GM12878 (cell line): Measurements from ENCODE around the gene SLC1A1. TPM values are rescaled to one million over a fixed set of nuclear protein-coding genes. Genes with fewer than 3 reads are reported as not detected.

Experiments
- ATAC-seq: fragments of 200-7000 bp; cut with Tn5 transposase; 3 replicates; pipeline ENCODE4 v1.9.1; 2020; ENCODE audit warnings: mild to moderate bottlenecking, moderate library complexity
- BruUV-seq: library from RNA; stranded (reverse); fragments of 400-500 nt; replicated peaks from 2 replicates; lab custom pipeline; 2021; lab: Mats Ljungman, UMichigan
- CTCF ChIA-PET: fragments of 300-600 bp; sonication (Branson Sonifier 250); formaldehyde crosslinking; extraction: SDS; loops from one replicate; lab custom pipeline; 2021; ENCODE audit warnings: inconsistent platforms; lab: Yijun Ruan, JAX
- POLR2A ChIA-PET: fragments of 350-600 bp; formaldehyde crosslinking; extraction: SDS; loops from one replicate; lab custom pipeline; 2021; ENCODE audit warnings: inconsistent platforms; lab: Charles Lee
- RAD21 ChIA-PET: fragments of 300-600 bp; sonication (Branson Sonifier 250); formaldehyde crosslinking; loops from one replicate; lab custom pipeline; 2023; ENCODE audit warnings: antibody characterized with exemption; ENCODE audit not compliant: unreplicated experiment; lab: Charles Lee
- SMC1A ChIA-PET: fragments of 300-600 bp; sonication (Branson Sonifier 250); formaldehyde crosslinking; loops from one replicate; lab custom pipeline; 2023; ENCODE audit not compliant: unreplicated experiment, uncharacterized antibody; lab: Charles Lee
- DNase-seq: peaks from one replicate; pipeline ENCODE4 v3.0.0-alpha.2; 2011; ENCODE audit warnings: low read depth, low spot score
- FAIRE-seq: peaks from 3 replicates; lab custom pipeline; 2011; peaks lifted over from hg19 to GRCh38; lab: Jason Lieb, UNC
- H2AFZ ChIP-seq: 2 replicates; pipeline ENCODE4 v1.6.0; 2011; ENCODE audit warnings: low read depth, low read length, control low read depth; ENCODE audit not compliant: control insufficient read depth
- H3K27ac ChIP-seq: 2 replicates; pipeline ENCODE4 v1.5.1; 2011; ENCODE audit warnings: control low read depth; ENCODE audit not compliant: control insufficient read depth, insufficient read depth
- H3K27me3 ChIP-seq, 2 experiments: replicated peaks in 1 of 2; 2 replicates each; pipeline versions ENCODE4 v1.6.0 to v1.6.1; 2011; ENCODE audit warnings: low read length in 1 of 2; ENCODE audit not compliant: control insufficient read depth in 2 of 2, insufficient read depth in 2 of 2
- H3K36me3 ChIP-seq, 2 experiments: 2 replicates each; pipeline ENCODE4 v1.5.1; 2011; ENCODE audit warnings: low read length in 1 of 2; ENCODE audit not compliant: control insufficient read depth in 2 of 2, insufficient read depth in 2 of 2
- H3K4me1 ChIP-seq: 2 replicates; pipeline ENCODE4 v1.6.1; 2011; ENCODE audit warnings: mild to moderate bottlenecking, low read length, moderate library complexity, mixed read lengths; ENCODE audit not compliant: control insufficient read depth, insufficient read depth
- H3K4me2 ChIP-seq: 2 replicates; pipeline ENCODE4 v1.6.0; 2011; ENCODE audit warnings: control low read depth; ENCODE audit not compliant: control insufficient read depth, insufficient read depth
- H3K4me3 ChIP-seq: fragments of 200-600 bp; sonication (generic); 2 replicates; pipeline ENCODE4 v1.5.1; 2016
- H3K79me2 ChIP-seq: 2 replicates; pipeline ENCODE4 v1.6.0; 2011; ENCODE audit warnings: low read length; ENCODE audit not compliant: control insufficient read depth, insufficient read depth
- H3K9ac ChIP-seq: 2 replicates; pipeline ENCODE4 v1.8.0; 2011; ENCODE audit warnings: low read length, control low read depth, mixed read lengths; ENCODE audit not compliant: control insufficient read depth, insufficient read depth
- H3K9me3 ChIP-seq: replicated peaks from 3 replicates; pipeline ENCODE4 v1.5.1; 2011; ENCODE audit warnings: mild to moderate bottlenecking, low read length; ENCODE audit not compliant: control insufficient read depth, insufficient read depth
- H4K20me1 ChIP-seq: 2 replicates; pipeline ENCODE4 v1.6.0; 2011; ENCODE audit not compliant: control insufficient read depth, insufficient read depth
- LARP7 ChIP-seq: fragments of 450-650 bp; IDR thresholded peaks from 2 replicates; pipeline ENCODE4 v1.6.1; 2017; ENCODE audit warnings: mild to moderate bottlenecking
- NR2F1 ChIP-seq: fragments of 450-650 bp; conservative IDR thresholded peaks from 2 replicates; pipeline ENCODE4 v1.6.1; 2017; ENCODE audit warnings: mild to moderate bottlenecking
- RAD21 ChIP-seq: IDR thresholded peaks from 2 replicates; pipeline ENCODE4 v1.6.1; 2011; ENCODE audit warnings: mild to moderate bottlenecking, low read depth, low read length, moderate library complexity; ENCODE audit not compliant: insufficient read depth
- SMARCA5 ChIP-seq: fragments of 450-650 bp; IDR thresholded peaks from 2 replicates; pipeline ENCODE4 v1.6.1; 2017; ENCODE audit warnings: mild to moderate bottlenecking
- SMC3 ChIP-seq: IDR thresholded peaks from 2 replicates; pipeline ENCODE4 v1.6.1; 2011; ENCODE audit warnings: low read length, improper control_type of control experiment, borderline replicate concordance
- TCF7 ChIP-seq: IDR thresholded peaks from 2 replicates; pipeline ENCODE4 v1.6.1; 2014; ENCODE audit warnings: antibody characterized with exemption, borderline replicate concordance
- in situ Hi-C: fragments of 300-500 bp; cut with MboI; formaldehyde crosslinking; loops from 9 replicates; pipeline ENCODE4 v1.14.3; 2018; ENCODE audit warnings: mixed read lengths
- intact Hi-C: fragments of 100-400 bp; cut with micrococcal nuclease; formaldehyde crosslinking; loops from one replicate; pipeline ENCODE4 v1.14.2; 2022; ENCODE audit not compliant: unreplicated experiment
- polyA plus RNA-seq, 11 experiments: library from polyadenylated mRNA; depleted of rRNA in 4 of 11; unstranded in 6 of 11; stranded (reverse) in 5 of 11; fragments of >200 nt; fragmentation: Nextera tagmentation in 4 of 11; fragmentation: Illumina TruSeq in 1 of 11; extraction: Ambion mirVana in 4 of 11; extraction: Trizol in 1 of 11; gene quantifications; 1 replicate in 1 of 11; 2 replicates in 10 of 11; pipeline versions ENCODE4 v1.2.1 to v1.2.3, GENCODE V29; 2011 to 2016; ENCODE audit warnings: inconsistent platforms in 2 of 11, missing spikeins in 2 of 11, low read depth in 1 of 11
- total RNA-seq, 4 experiments: library from RNA; depleted of rRNA in 3 of 4; stranded (reverse); fragments of >200 nt in 3 of 4; fragmentation: Illumina TruSeq in 1 of 4; extraction: Trizol in 1 of 4; gene quantifications; 2 replicates each; pipeline versions ENCODE4 v1.2.1 to v1.2.3, GENCODE V29; 2013 to 2021
- TF ChIP-seq, protein P1 (sequence below): IDR thresholded peaks from 2 replicates; pipeline ENCODE4 v1.6.1; 2012; ENCODE audit warnings: improper control_type of control experiment, low read depth, low read length; ENCODE audit not compliant: insufficient replicate concordance
- TF ChIP-seq, protein P2 (sequence below): fragments of 450-650 bp; IDR thresholded peaks from 2 replicates; pipeline ENCODE4 v1.6.1; 2014; ENCODE audit warnings: mild to moderate bottlenecking
- TF ChIP-seq, protein P3 (sequence below), 3 experiments: IDR thresholded peaks in 2 of 3; conservative IDR thresholded peaks in 1 of 3; 2 replicates each; pipeline ENCODE4 v1.5.1; 2011; ENCODE audit warnings: low read depth in 3 of 3, low read length in 3 of 3, mild to moderate bottlenecking in 3 of 3, control low read depth in 2 of 3, moderate library complexity in 2 of 3, inconsistent platforms in 1 of 3, mixed read lengths in 1 of 3; ENCODE audit not compliant: control insufficient read depth in 2 of 3, insufficient read depth in 1 of 3; ENCODE audit errors: extremely low read depth in 1 of 3

The SLC1A1 gene
- total and polyA plus RNA-seq, 10 of the 15 experiments (the other 5 are each of a cell fraction or from before 2014, with no cell fraction given): 4.2 to 24.9 (median 18.3) TPM

DNA sequence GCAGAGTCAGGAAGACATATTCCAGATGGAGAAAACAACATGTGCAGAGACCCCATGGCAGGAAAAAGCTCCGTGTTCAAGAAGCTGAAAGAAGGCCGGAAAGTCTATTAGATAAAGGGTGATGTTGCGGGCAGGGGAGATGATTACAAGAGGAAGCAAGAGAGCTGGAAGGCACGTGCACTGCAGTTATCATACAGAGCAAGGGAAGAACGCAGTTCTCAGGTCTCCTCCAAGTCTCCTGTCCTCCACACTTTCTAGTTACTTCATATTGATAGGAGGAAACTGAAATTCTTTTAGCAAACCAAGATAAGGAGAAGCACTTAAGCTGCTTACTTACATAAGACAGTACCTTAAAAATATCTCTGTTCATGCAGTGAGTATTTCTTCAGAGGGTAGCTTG lies 113.6 kb downstream of the SLC1A1 start (continued):
- TF ChIP-seq, protein P1, sequence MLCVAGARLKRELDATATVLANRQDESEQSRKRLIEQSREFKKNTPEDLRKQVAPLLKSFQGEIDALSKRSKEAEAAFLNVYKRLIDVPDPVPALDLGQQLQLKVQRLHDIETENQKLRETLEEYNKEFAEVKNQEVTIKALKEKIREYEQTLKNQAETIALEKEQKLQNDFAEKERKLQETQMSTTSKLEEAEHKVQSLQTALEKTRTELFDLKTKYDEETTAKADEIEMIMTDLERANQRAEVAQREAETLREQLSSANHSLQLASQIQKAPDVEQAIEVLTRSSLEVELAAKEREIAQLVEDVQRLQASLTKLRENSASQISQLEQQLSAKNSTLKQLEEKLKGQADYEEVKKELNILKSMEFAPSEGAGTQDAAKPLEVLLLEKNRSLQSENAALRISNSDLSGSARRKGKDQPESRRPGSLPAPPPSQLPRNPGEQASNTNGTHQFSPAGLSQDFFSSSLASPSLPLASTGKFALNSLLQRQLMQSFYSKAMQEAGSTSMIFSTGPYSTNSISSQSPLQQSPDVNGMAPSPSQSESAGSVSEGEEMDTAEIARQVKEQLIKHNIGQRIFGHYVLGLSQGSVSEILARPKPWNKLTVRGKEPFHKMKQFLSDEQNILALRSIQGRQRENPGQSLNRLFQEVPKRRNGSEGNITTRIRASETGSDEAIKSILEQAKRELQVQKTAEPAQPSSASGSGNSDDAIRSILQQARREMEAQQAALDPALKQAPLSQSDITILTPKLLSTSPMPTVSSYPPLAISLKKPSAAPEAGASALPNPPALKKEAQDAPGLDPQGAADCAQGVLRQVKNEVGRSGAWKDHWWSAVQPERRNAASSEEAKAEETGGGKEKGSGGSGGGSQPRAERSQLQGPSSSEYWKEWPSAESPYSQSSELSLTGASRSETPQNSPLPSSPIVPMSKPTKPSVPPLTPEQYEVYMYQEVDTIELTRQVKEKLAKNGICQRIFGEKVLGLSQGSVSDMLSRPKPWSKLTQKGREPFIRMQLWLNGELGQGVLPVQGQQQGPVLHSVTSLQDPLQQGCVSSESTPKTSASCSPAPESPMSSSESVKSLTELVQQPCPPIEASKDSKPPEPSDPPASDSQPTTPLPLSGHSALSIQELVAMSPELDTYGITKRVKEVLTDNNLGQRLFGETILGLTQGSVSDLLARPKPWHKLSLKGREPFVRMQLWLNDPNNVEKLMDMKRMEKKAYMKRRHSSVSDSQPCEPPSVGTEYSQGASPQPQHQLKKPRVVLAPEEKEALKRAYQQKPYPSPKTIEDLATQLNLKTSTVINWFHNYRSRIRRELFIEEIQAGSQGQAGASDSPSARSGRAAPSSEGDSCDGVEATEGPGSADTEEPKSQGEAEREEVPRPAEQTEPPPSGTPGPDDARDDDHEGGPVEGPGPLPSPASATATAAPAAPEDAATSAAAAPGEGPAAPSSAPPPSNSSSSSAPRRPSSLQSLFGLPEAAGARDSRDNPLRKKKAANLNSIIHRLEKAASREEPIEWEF: no peak
- TF ChIP-seq, protein P2, sequence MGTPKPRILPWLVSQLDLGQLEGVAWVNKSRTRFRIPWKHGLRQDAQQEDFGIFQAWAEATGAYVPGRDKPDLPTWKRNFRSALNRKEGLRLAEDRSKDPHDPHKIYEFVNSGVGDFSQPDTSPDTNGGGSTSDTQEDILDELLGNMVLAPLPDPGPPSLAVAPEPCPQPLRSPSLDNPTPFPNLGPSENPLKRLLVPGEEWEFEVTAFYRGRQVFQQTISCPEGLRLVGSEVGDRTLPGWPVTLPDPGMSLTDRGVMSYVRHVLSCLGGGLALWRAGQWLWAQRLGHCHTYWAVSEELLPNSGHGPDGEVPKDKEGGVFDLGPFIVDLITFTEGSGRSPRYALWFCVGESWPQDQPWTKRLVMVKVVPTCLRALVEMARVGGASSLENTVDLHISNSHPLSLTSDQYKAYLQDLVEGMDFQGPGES: no peak
- TF ChIP-seq NR2F1: no peak

DNA sequence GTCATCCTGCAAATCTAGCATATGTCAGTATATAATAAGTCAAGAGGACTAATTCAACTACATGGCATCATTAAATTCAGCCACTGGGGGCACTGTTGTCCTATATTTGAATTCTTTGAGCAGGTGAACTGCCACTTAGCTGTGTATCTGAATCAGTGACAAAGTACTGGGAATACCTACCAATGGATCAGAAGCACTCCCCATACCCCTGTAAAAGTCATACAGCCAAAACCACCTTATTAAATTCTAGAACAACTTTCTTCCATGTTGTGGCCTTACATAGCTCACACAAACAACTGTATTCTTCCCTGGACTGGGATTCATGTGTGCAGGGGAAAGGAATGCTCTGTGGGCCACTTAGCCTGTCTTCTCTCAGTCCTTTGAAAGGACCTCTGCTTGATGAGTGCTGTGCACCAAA lies 114.4 kb downstream of the SLC1A1 start:
- no TSS peak for BruUV-seq
- Histone ChIP-seq H3K27ac (no peak overlapping the region), H4K20me1 (no peaks in the 10 kb centered on the region), H3K9ac (no peak overlapping the region), H3K4me3 (no peak overlapping the region), H2AFZ (no peak overlapping the region), H3K79me2 (no peaks in the 10 kb centered on the region), H3K4me1 (no peaks in the 10 kb centered on the region), H3K27me3 (no peaks in the 10 kb centered on the region), H3K9me3 (no peaks in the 10 kb centered on the region; the same call in 2 of the 3 replicates), H3K4me2 (no peak overlapping the region), H3K36me3 (no peaks in the 10 kb centered on the region)
- intact Hi-C loops (loop anchor here (2.0 to 5.0 kb wide), 3 partner anchors 143 to 384 kb away; no protein-coding TSS in a partner anchor), in situ Hi-C loops (no loop called here)
- ChIA-PET RAD21 (interaction anchor here (0.6 to 2.7 kb wide), 8 partner anchors 40 to 820 kb away, joined by 3 to 8 read pairs (median 3); partner anchors contain the start of genes AK3, CDC37L1 and PLPP6), POLR2A (no interaction called here), CTCF (interaction anchor here (0.6 to 2.7 kb wide), 32 partner anchors 12 to 982 kb away, joined by 3 to 18 read pairs (median 4); no protein-coding TSS in a partner anchor), SMC1A (interaction anchor here (0.6 to 1.5 kb wide), 17 partner anchors 9 to 566 kb away, joined by 3 to 8 read pairs (median 3); no protein-coding TSS in a partner anchor)
- no peak for TF ChIP-seq TCF7
- TF ChIP-seq SMC3: peak; percentile 54; the same call in 1 of the 2 replicates
- peak; percentile 39; the same call in 1 of the 2 replicates for TF ChIP-seq SMARCA5
- TF ChIP-seq LARP7: no peak
- TF ChIP-seq, protein P3, sequence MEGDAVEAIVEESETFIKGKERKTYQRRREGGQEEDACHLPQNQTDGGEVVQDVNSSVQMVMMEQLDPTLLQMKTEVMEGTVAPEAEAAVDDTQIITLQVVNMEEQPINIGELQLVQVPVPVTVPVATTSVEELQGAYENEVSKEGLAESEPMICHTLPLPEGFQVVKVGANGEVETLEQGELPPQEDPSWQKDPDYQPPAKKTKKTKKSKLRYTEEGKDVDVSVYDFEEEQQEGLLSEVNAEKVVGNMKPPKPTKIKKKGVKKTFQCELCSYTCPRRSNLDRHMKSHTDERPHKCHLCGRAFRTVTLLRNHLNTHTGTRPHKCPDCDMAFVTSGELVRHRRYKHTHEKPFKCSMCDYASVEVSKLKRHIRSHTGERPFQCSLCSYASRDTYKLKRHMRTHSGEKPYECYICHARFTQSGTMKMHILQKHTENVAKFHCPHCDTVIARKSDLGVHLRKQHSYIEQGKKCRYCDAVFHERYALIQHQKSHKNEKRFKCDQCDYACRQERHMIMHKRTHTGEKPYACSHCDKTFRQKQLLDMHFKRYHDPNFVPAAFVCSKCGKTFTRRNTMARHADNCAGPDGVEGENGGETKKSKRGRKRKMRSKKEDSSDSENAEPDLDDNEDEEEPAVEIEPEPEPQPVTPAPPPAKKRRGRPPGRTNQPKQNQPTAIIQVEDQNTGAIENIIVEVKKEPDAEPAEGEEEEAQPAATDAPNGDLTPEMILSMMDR (IDR thresholded peaks at IDR 0.05 in 2 of 3, conservative IDR thresholded peaks at IDR 0.05 in 1 of 3; ENCODE audit: control insufficient read depth in 2 of 3, extremely low read depth in 1 of 3, insufficient read depth in 1 of 3, low read depth in 3 of 3, low read length in 3 of 3): peak; percentile 50 to 75 (median 62)
- peak; percentile 77 for TF ChIP-seq RAD21
- ATAC-seq (peak; percentile 97), FAIRE-seq (peak; percentile 76), DNase-seq (peak; percentile 50)
